ENCODE results near the gene FYB2.

FYB2 gene

GRCh38 chr1:56709269-56709880 is 109.8 kb downstream of the FYB2 start:
- DNase-seq = peak; percentile 68

- DNase-seq = no peak
These were observed 111.8 kb downstream of the FYB2 start for GRCh38 chr1:56707379-56707778.

GRCh38 chr1:56703747-56704146 is 115.5 kb downstream of the FYB2 start:
- DNase-seq = no peak

- no peak for DNase-seq
These were observed 122.5 kb downstream of the FYB2 start for GRCh38 chr1:56696663-56697062.

GRCh38 chr1:56688522-56689026 is 130.6 kb downstream of the FYB2 start:
- DNase-seq = no peak

- no peak for DNase-seq
These were observed 133.0 kb downstream of the FYB2 start for GRCh38 chr1:56686169-56686568.

GRCh38 chr1:56683569-56683968 is 135.6 kb downstream of the FYB2 start:
- DNase-seq = no peak

- no peak for DNase-seq
These were observed 142.6 kb downstream of the FYB2 start for GRCh38 chr1:56676571-56677035.

GRCh38 chr1:56675763-56676162 is 143.4 kb downstream of the FYB2 start:
- no peak for DNase-seq

- DNase-seq = no peak
These were observed 146.6 kb downstream of the FYB2 start for GRCh38 chr1:56672579-56672978.

GRCh38 chr1:56671542-56671941 is 147.7 kb downstream of the FYB2 start:
- DNase-seq = no peak

GRCh38 chr1:56671085-56671484 is 148.1 kb downstream of the FYB2 start:
- no peak for DNase-seq

GRCh38 chr1:56670350-56670749 is 148.9 kb downstream of the FYB2 start:
- DNase-seq = no peak

Measured in NCI-H2171 treated with DMSO at 0.1 percent for 48 hours (cell line).